Stimulated activated CD8-positive, alpha-beta memory T cell treated with anti-CD3 and anti-CD28 coated beads, Interleukin-4, amount 100 ng/mL, for 4 hours (primary cell): Measurements from ENCODE around the gene CBFA2T3.

Source experiments
- DNase-seq, 2 donors: peaks; one replicate each; pipeline ENCODE4 v3.0.0-alpha.2; 2020; ENCODE audit warnings: low read depth in 2 of 2, low spot score in 1 of 2

Gene CBFA2T3

GRCh38 chr16:88879788-88880055 lies 97.3 kb downstream of the CBFA2T3 start:
- DNase-seq: no peak

GRCh38 chr16:88878967-88879787 lies 97.8 kb downstream of the CBFA2T3 start:
- no peak for DNase-seq

GRCh38 chr16:88878356-88878755 lies 98.7 kb downstream of the CBFA2T3 start:
- DNase-seq: no peak

- no peak for DNase-seq
These were observed 99.3 kb downstream of the CBFA2T3 start for GRCh38 chr16:88877564-88878289.

GRCh38 chr16:88876942-88877526 lies 100.0 kb downstream of the CBFA2T3 start:
- DNase-seq: no peak

GRCh38 chr16:88875703-88876234 lies 101.2 kb downstream of the CBFA2T3 start:
- no peak for DNase-seq

- no peak for DNase-seq
These were observed 101.9 kb downstream of the CBFA2T3 start for GRCh38 chr16:88874938-88875599.

- no peak for DNase-seq
These were observed 104.2 kb downstream of the CBFA2T3 start for GRCh38 chr16:88872650-88873331.

GRCh38 chr16:88871730-88872416 lies 105.1 kb downstream of the CBFA2T3 start:
- no peak for DNase-seq

- DNase-seq: no peak
These were observed 105.7 kb downstream of the CBFA2T3 start for GRCh38 chr16:88871349-88871702.

GRCh38 chr16:88870608-88871348 lies 106.2 kb downstream of the CBFA2T3 start:
- DNase-seq: no peak

GRCh38 chr16:88869673-88869980 lies 107.4 kb downstream of the CBFA2T3 start:
- no peak for DNase-seq

- DNase-seq: no peak
These were observed 107.9 kb downstream of the CBFA2T3 start for GRCh38 chr16:88868974-88869672.

- no peak for DNase-seq
These were observed 109.3 kb downstream of the CBFA2T3 start for GRCh38 chr16:88867581-88868246.

GRCh38 chr16:88866151-88866920 lies 110.7 kb downstream of the CBFA2T3 start, which contains the start of gene PABPN1L:
Gene PABPN1L (minus strand): TSS chr16:88866660. CDS start chr16:88866606, 54 bp downstream.
- no peak for DNase-seq

- DNase-seq: no peak
These were observed 111.3 kb downstream of the CBFA2T3 start for GRCh38 chr16:88865742-88866141.

GRCh38 chr16:88865310-88865709 lies 111.7 kb downstream of the CBFA2T3 start:
- DNase-seq: no peak

- DNase-seq: no peak
These were observed 112.5 kb downstream of the CBFA2T3 start for GRCh38 chr16:88864521-88864920.
